ENCODE measurements around the gene NPL. TPM values are rescaled to one million over a fixed set of nuclear protein-coding genes. Genes with fewer than 3 reads are reported as not detected.

NPL gene
- total and polyA plus RNA-seq, 2 of the 13 experiments (the other 11 are each of a cell fraction or from before 2014, with no cell fraction given), result 0.03 to 0.04 TPM

- TF ChIP-seq ZNF639 (CRISPR knock-in tag; conservative IDR thresholded peaks at IDR 0.05) (peak; percentile 52; the same call in 1 of the 2 replicates), MXI1 (IDR thresholded peaks at IDR 0.05; ENCODE audit: borderline replicate concordance, low read depth, low read length) (peak; percentile 65; the same call in 1 of the 3 replicates), AGO1 (IDR thresholded peaks at IDR 0.05; ENCODE audit: low read depth, low read length, poor library complexity, severe bottlenecking) (peak; percentile 45), SRSF9 (IDR thresholded peaks at IDR 0.05; ENCODE audit: borderline replicate concordance, insufficient read depth, low read depth, low read length, poor library complexity, severe bottlenecking) (no peak), PHF21A (CRISPR knock-in tag; IDR thresholded peaks at IDR 0.05) (0 out of 2 replicates have a peak, but pooled peaks have one; percentile 23), ZNF619 (CRISPR knock-in tag; IDR thresholded peaks at IDR 0.05) (0 out of 2 replicates have a peak, but pooled peaks have one; percentile 4), TFDP2 (CRISPR knock-in tag; IDR thresholded peaks at IDR 0.05) (peak; percentile 80), ZGPAT (CRISPR knock-in tag; IDR thresholded peaks at IDR 0.05) (peak; percentile 40; the same call in 1 of the 2 replicates), KDM5A (IDR thresholded peaks at IDR 0.05; ENCODE audit: borderline replicate concordance, low read length) (peak; percentile 86; the same call in 1 of the 2 replicates), YEATS2 (CRISPR knock-in tag; IDR thresholded peaks at IDR 0.05; ENCODE audit: borderline replicate concordance) (peak; percentile 72; the same call in 1 of the 2 replicates), ZNF788 (CRISPR knock-in tag; IDR thresholded peaks at IDR 0.05; ENCODE audit: borderline replicate concordance) (peak; percentile 57; the same call in 1 of the 2 replicates), ZNF883 (CRISPR knock-in tag; IDR thresholded peaks at IDR 0.05; ENCODE audit: not compliant biosample characterization) (peak; percentile 86), ZMYM4 (CRISPR knock-in tag; IDR thresholded peaks at IDR 0.05) (peak; percentile 80), ZNF839 (CRISPR knock-in tag; IDR thresholded peaks at IDR 0.05; ENCODE audit: borderline replicate concordance) (peak; percentile 53; the same call in 1 of the 2 replicates), ZNF550 (CRISPR knock-in tag; IDR thresholded peaks at IDR 0.05; ENCODE audit: borderline replicate concordance) (0 out of 2 replicates have a peak, but pooled peaks have one; percentile 64), HOXA9 (CRISPR knock-in tag; IDR thresholded peaks at IDR 0.05; ENCODE audit: borderline replicate concordance) (peak; percentile 74; the same call in 1 of the 2 replicates), TFAP4 (IDR thresholded peaks at IDR 0.05; ENCODE audit: borderline replicate concordance, low read depth) (peak; percentile 7; the same call in 1 of the 2 replicates), RARA (CRISPR knock-in tag; IDR thresholded peaks at IDR 0.05) (no peak), ZNF615 (CRISPR knock-in tag; IDR thresholded peaks at IDR 0.05; ENCODE audit: borderline replicate concordance) (no peak), ELF3 (CRISPR knock-in tag; IDR thresholded peaks at IDR 0.05) (peak; percentile 64; the same call in 1 of the 2 replicates), ARNT2 (CRISPR knock-in tag; IDR thresholded peaks at IDR 0.05; ENCODE audit: low read depth) (peak; percentile 51; the same call in 1 of the 2 replicates), ZMAT3 (CRISPR knock-in tag; conservative IDR thresholded peaks at IDR 0.05) (0 out of 2 replicates have a peak, but pooled peaks have one; percentile 13), ZNF567 (CRISPR knock-in tag; IDR thresholded peaks at IDR 0.05; ENCODE audit: borderline replicate concordance) (peak; percentile 97; the same call in 1 of the 2 replicates)
These were observed 49.9 kb downstream of the NPL start, which contains the start of gene DHX9 (continued) for GRCh38 chr1:182839209-182840066.

All from HepG2 (cell line).